Measurements from ENCODE around the gene CLCF1.
"Not testable (repeated sequence)": the region's sequence is repeated elsewhere in the genome, so short reads cannot be mapped to it uniquely, and the experiment has no call there.

CLCF1 gene

GRCh38 chr11:67345247-67345919, 28.0 kb downstream of the CLCF1 start:
- in situ Hi-C loops (cut with HindIII; ENCODE audit: low sequenced_read_pairs), result loop anchor here (25.0 kb wide), 2 partner anchors 108 to 208 kb away; no protein-coding TSS in a partner anchor

DNA sequence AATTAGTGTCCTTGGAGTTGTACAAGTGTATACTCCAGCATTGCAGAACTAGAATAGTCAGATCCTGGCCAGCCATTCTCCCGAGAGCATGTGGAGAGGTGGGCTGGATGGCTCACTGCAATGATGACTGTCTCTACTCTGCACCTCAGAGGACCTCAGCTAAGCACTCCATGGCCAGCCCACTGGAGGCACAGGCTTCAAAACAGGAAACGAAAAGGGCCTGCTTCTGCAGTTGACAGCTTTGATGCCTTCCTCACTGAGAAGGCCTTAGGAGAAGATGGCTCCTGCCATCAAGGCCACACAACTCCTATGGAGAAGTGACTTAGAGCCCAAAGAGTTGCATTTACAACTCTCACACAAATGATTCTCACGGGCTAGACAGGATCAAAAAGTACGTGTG, 29.1 kb downstream of the CLCF1 start:
- in situ Hi-C loops (cut with HindIII; ENCODE audit: low sequenced_read_pairs), result loop anchor here (25.0 kb wide), 2 partner anchors 107 to 207 kb away; no protein-coding TSS in a partner anchor

DNA sequence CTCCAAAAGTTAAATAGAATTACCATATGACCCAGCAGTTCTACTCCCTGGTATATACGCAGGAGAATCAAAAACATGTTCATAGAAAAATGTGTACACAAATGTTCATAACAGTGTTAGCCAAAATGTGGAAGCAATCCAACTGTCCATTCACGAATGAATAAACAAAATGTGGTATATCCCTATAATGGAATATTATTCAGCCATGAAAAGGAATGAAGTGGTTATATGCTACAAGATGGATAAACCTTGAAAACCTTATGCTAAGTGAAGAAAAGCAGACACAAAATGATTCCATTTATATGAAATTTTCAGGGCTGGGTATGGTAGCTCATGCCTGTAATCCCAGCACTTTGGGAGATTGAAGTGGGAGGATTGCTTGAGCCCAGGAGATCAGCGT, 36.1 kb downstream of the CLCF1 start:
- in situ Hi-C loops (cut with HindIII; ENCODE audit: low sequenced_read_pairs), result loop anchor here (25.0 kb wide), 2 partner anchors 100 to 200 kb away; no protein-coding TSS in a partner anchor

GRCh38 chr11:67332081-67332691, 41.2 kb downstream of the CLCF1 start:
- in situ Hi-C loops (cut with HindIII; ENCODE audit: low sequenced_read_pairs), result loop anchor here (25.0 kb wide), 2 partner anchors 95 to 195 kb away; no protein-coding TSS in a partner anchor

DNA sequence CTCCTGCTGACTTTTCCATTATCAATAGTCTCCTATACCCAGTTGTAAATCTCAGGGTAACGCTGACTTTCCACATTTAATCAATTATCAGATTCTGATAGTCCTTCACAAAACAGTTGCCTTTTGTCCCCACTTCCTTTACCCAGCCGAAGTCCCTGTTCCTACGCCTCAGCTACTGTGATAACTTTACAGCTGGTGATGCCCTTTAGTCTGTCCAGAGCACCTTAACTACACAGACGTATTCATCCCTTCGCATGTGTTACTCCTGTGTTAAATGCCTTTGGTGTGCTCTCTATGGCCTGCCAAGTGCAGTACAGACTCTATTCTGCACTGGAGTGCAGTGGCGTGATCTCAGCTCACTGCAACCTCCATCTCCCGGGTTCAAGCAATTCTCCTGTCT, 49.9 kb downstream of the CLCF1 start:
- in situ Hi-C loops (cut with HindIII; ENCODE audit: low sequenced_read_pairs), result no loop called here

DNA sequence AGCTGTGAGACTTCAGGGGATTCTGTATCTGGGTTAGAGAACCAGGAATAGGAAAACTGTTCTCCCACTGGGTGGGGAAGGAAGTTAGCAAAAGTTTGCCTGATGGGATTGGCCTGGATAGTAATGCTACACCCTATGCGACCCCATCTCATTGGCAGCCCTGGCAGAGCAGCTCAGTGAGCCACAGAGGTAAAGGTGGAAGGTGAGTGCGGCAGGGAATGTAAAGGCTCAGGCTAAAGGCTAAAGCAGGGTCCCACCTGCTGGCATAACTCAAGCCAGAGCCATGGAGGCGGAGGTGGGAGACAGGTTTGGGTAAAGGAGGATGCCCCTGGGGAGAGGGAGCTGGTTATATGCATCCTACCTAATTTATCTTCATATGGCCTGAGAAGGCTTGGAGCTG, 51.3 kb downstream of the CLCF1 start:
- in situ Hi-C loops (cut with HindIII; ENCODE audit: low sequenced_read_pairs), result no loop called here

DNA sequence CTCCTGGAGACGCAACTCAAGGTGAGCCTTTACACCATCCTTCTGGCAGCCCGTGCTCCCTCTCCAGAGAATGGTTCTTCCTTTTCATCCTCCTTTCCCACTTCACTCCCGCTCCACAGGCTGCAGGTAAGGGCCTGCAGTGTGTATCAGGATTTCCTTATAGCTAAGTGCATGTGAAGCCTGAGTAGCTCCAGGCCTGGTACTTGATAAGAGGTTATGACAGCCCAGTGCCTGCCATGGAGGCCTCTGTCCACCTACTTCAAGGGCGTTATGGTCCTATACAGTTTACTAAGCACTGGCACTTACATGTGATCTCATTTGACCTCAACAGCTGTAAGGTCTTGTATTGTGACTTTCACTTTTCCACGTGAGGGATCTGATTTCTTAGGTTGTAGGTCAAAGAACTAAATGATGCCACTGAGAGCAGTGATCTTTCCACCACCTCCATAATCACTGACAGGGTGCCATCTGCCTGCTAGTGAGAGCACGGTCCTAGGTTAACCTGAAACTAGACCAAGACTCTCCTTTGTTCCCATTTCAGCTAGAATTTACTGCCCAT, 52.0 kb downstream of the CLCF1 start:
- in situ Hi-C loops (cut with HindIII; ENCODE audit: low sequenced_read_pairs), result no loop called here

DNA sequence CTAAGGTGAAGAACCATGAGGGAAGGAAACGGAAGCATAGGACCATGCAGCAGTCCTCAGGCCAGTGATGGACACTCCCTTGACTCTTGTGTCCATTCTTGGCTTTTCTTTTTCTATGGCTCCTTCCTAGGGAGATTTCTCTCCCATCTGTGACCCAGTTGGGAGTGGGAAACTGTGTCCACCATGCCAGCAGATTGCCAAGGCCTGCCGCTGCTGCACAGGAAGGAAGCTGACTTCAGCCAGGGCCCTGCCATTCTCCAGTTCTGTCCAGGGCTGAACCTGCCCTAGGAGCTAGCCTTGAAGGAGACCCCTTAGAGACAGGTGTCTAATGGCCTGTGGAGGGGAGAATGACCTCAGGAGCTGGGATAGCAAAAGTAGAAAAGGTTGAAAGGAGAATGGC, 52.7 kb downstream of the CLCF1 start:
- in situ Hi-C loops (cut with HindIII; ENCODE audit: low sequenced_read_pairs), result no loop called here

DNA sequence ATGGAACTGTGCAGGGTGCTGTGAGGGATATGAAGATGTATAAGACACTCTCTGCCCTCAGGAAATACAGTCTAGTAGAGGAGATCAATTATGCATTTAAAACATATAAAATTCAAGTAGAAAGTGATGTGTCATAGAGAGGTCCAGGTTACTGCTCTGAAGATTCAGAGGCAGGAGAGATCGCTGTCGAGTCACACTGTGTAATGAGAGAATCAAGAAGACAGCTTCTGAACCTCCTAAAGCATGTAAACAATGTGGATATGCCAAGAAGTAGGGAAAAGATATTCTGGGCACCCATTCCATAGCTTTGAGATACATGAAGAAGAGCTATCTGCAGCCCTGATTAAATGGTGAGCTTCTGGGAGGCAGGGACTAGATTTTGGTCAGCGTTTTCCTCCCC, 53.4 kb downstream of the CLCF1 start:
- in situ Hi-C loops (cut with HindIII; ENCODE audit: low sequenced_read_pairs), result no loop called here

DNA sequence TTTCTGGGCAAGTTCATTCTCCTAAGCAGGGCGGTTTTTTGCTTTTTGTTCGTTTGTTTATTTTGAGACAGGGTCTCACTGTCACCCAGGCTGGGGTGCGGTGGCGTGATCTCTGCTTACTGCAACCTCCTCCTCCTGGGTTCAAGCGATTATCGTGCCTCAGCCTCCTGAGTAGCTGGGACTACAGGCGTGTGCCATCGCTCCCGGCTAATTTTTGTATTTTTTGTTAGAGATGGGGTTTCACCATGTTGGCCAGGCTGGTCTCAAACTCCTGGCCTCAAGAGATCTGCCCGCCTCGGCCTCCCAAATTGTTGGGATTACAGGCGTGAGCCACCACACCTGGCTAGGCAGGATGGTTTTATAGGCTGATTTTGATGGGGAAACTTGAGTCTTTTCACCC, 54.5 kb downstream of the CLCF1 start:
- in situ Hi-C loops (cut with HindIII; ENCODE audit: low sequenced_read_pairs), result not testable (repeated sequence)

- in situ Hi-C loops (cut with HindIII; ENCODE audit: low sequenced_read_pairs), result no loop called here
Observed at GRCh38 chr11:67317888-67318555, 55.4 kb downstream of the CLCF1 start.

GRCh38 chr11:67317205-67317887, 56.1 kb downstream of the CLCF1 start:
- in situ Hi-C loops (cut with HindIII; ENCODE audit: low sequenced_read_pairs), result no loop called here

DNA sequence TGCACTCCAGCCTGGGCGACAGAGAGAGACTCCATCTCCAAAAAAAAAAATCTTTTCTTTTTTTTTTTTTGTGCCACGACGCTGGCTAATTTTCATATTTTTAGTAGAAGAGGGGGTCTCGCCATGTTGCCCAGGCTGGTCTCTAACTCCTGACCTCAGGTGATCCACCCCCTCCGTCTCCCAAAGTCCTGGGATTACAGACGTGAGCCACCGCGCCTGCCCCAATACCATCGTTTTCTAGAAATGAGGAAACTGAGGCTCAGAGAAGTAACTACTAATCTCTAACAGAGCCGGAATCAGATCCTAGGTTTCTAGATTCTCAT, 56.6 kb downstream of the CLCF1 start:
- in situ Hi-C loops (cut with HindIII; ENCODE audit: low sequenced_read_pairs), result no loop called here

GRCh38 chr11:67315325-67315909, 58.0 kb downstream of the CLCF1 start:
- in situ Hi-C loops (cut with HindIII; ENCODE audit: low sequenced_read_pairs), result no loop called here

DNA sequence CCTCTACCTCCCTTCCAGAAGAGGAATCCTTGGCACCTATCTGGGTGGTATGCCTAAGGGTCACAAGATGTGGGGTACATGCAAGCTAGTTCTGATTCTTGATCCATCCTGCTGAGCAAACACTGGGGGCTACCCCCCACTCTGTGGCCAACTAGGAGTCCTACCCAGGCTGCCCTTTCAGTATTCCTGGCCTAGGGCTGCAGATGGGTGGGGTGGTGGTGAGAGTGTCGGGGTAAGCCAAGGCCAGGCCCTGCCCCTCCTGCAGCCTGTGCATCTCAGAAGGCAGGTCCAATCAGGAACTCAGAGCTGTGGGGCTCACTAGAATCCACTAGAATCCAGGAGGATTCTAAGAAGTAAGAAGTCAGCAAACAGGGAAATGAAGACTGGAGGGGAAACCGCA, 59.2 kb downstream of the CLCF1 start:
- in situ Hi-C loops (cut with HindIII; ENCODE audit: low sequenced_read_pairs), result no loop called here

All from DLD1 (cell line).